Chondrocyte (in vitro differentiated cells): Measurements from ENCODE around the gene PRKAR1B. TPM values are rescaled to one million over a fixed set of nuclear protein-coding genes. Genes with fewer than 3 reads are reported as not detected.

ENCODE experiments used
- DNase-seq: peaks from one replicate; pipeline ENCODE4 v3.0.0; 2021; ENCODE audit warnings: mixed read lengths, low spot score
- H3K27ac Mint-ChIP-seq: one replicate; pipeline ENCODE4 v1.8.0; 2021; ENCODE audit warnings: mild to moderate bottlenecking, moderate library complexity, mixed read lengths; ENCODE audit not compliant: unreplicated experiment
- H3K27me3 Mint-ChIP-seq: 2 replicates; pipeline ENCODE4 v1.8.0; 2021; ENCODE audit warnings: low read depth, mixed read lengths
- H3K36me3 Mint-ChIP-seq: 2 replicates; pipeline ENCODE4 v1.8.0; 2021; ENCODE audit warnings: low read depth, mixed read lengths
- H3K4me1 Mint-ChIP-seq: 2 replicates; pipeline ENCODE4 v1.8.0; 2021; ENCODE audit warnings: low read depth, mild to moderate bottlenecking, mixed read lengths
- H3K4me3 Mint-ChIP-seq: one replicate; pipeline ENCODE4 v1.8.0; 2021; ENCODE audit warnings: mild to moderate bottlenecking, moderate library complexity, mixed read lengths; ENCODE audit not compliant: unreplicated experiment
- H3K9me3 Mint-ChIP-seq: 2 replicates; pipeline ENCODE4 v1.8.0; 2021; ENCODE audit warnings: low read depth, mixed read lengths
- CTCF ChIP-seq: fragments of 200-600 bp; sonication (generic); IDR thresholded peaks from 2 replicates; pipeline ENCODE4 v1.5.0; 2021; ENCODE audit warnings: antibody characterized with exemption, mild to moderate bottlenecking, moderate library complexity
- total RNA-seq: library from RNA; stranded (reverse); gene quantifications from 3 replicates; pipeline ENCODE4 v1.2.1, GENCODE V29; 2021

The PRKAR1B gene
- total RNA-seq, 1 donor from 2014 or later, result 7.7 TPM

DNA sequence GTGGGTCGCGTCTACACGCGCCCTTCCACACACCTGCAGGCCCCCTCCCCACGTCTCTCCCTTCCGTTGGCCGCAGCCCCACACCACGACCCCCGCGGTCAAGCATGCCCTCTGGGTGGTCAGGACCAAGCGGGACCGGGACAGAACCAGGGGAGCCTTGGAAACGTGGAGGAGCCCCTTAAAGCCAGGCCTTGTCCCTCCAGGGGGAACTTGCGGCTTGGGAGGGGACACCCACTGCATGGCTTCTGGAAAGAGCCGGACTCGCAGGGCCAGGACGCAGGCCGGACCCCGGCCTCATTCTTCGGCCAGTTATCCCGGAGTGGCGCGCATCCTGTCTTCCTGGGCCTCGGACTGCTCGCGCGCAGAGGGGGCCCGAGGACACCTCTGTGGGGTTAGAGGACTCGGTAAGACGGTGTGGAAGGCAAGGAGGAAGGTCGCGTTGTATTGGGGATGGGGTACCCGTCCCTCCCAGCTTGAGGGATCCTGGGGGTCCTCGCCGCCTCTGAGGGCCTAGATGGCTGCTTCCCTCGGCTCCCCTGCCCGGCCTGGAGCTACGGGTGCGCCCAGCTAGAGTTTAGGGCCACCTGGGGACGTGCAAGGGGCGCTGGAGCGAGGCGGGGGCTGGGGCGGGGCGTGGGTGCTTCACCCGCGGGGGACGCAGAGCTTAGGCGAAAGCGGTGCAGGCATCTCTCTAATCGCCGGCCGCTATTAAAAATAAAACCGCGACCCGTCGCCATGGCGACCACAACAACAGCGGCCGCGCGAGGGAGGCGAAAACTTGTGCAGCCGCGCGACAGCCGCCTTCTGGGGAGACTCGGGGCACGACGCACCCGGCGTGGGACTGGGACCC lies 205.6 kb downstream of the PRKAR1B start:
- no peaks in the 10 kb centered on the region for H3K36me3 Mint-ChIP-seq
- peak overlapping the region; percentile 53 for H3K4me3 Mint-ChIP-seq
- no peak for DNase-seq
- peaks cover 19% of the 10 kb centered on the region for H3K4me1 Mint-ChIP-seq
- no peaks in the 10 kb centered on the region for H3K27me3 Mint-ChIP-seq
- H3K9me3 Mint-ChIP-seq, result peaks cover 3% of the 10 kb centered on the region
- no peak for TF ChIP-seq CTCF
- H3K27ac Mint-ChIP-seq, result peak overlapping the region; percentile 22

DNA sequence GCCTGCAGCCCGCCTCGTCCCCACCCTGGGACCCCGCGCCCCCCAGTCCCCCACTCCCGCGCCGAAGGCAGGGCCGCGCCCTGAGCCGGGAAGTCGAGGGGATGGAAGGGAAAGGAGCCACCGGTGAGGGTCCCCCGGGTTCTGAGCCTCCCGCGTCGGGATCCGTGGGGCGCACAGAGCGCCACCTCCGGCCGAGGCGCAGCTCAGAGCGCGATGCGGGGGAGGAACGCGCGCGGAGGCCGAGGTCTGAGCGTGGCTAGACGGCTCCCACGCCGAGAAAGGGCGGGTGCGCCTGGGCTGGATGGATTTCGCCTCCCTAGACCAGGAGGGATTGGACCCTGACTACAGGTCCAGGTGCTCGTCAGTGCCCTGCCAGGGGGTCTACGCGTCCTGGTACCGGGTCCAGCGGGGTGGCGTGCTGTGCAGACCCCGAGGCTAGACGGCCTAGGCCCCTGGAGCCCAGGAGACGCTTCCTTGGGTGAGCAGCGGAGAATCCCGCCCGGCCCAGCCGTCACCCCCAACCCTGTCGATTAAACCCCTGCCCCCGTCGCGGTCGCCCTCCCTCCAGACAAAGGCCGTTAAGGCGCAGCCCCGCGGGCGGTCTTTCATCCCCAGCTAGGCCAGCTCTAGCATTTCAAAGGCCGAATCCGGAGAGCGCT lies 206.4 kb downstream of the PRKAR1B start:
- peak; percentile 64 for TF ChIP-seq CTCF
- no peak for DNase-seq
- Mint-ChIP-seq H3K9me3 (peaks cover 3% of the 10 kb centered on the region), H3K27ac (no peak overlapping the region), H3K36me3 (no peaks in the 10 kb centered on the region), H3K4me1 (peaks cover 20% of the 10 kb centered on the region), H3K4me3 (peak overlapping the region; percentile 44), H3K27me3 (no peaks in the 10 kb centered on the region)

- no peaks in the 10 kb centered on the region for H3K27me3 Mint-ChIP-seq
- H3K4me3 Mint-ChIP-seq, result peak within 1 kb of the TSS; percentile 84
- peaks cover 26% of the 10 kb centered on the region for H3K4me1 Mint-ChIP-seq
- H3K9me3 Mint-ChIP-seq, result peaks cover 3% of the 10 kb centered on the region
- peak within 1 kb of the TSS; percentile 77 for H3K27ac Mint-ChIP-seq
- DNase-seq, result no peak
- no peak for TF ChIP-seq CTCF
- H3K36me3 Mint-ChIP-seq, result no peaks in the 10 kb centered on the region
Measured at GRCh38 chr7:519484-520390, 207.3 kb downstream of the PRKAR1B start, which contains the start of gene PDGFA. TSS of gene PDGFA (minus strand) at chr7:519846. CDS start at chr7:519001, 845 bp downstream.

DNA sequence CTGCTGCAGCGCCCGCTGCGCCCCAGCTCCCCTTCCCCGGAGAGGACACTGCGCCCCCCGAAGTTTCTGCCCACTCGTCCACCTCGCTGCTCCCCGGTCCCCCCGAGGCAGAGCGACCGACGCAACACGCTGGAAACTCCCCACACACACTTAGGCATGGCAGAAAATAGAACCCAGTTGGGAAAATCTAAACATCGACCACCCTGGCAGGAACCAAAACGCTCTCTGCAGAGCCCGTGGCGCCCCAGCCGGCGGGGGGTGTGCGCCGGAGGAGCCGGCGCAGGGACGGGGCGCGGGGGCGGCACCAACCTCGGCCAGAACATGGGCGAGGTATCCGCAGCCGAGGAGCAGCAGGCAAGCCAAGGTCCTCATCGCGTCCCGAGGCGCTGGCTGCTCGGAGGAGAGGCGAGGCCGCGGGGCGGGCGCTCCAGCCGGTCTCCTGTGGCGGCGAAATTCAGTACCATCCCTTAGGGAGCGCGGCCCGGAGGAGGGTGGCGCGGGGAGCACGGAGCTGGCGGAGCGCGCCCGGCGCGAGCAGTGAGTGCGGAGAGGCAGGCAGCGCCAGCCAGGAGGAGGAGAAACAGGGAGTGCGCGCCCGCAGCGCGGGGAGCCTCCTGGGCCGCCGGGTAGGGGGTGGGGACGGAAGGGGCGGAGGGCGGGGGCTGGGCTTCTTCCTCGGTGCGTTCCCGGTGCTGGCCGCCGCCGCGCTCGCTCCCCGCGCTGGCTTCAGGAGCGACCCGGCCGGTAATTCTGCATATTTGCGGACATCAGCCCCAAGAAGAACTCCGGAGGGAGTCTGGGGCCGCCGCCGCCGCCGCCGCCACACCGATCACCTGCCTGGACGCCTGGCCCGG lies 208.2 kb downstream of the PRKAR1B start:
- H3K4me1 Mint-ChIP-seq, result peaks cover 35% of the 10 kb centered on the region
- no peaks in the 10 kb centered on the region for H3K9me3 Mint-ChIP-seq
- peak; percentile 28 for TF ChIP-seq CTCF
- H3K27me3 Mint-ChIP-seq, result no peaks in the 10 kb centered on the region
- DNase-seq, result no peak
- H3K27ac Mint-ChIP-seq, result peak overlapping the region; percentile 77
- peak overlapping the region; percentile 84 for H3K4me3 Mint-ChIP-seq
- H3K36me3 Mint-ChIP-seq, result no peaks in the 10 kb centered on the region
